GM19023 (cell line): ENCODE measurements around the gene RNASE13.
"Not testable (repeated sequence)": the region's sequence is repeated elsewhere in the genome, so short reads cannot be mapped to it uniquely, and the experiment has no call there.

ENCODE experiments used
- ATAC-seq: cut with Tn5 transposase; IDR thresholded peaks from one replicate; pipeline ENCODE4 v1.9.1; 2021; ENCODE audit warnings: mild to moderate bottlenecking, moderate library complexity; ENCODE audit not compliant: unreplicated experiment

The RNASE13 gene

GRCh38 chr14:21043387-21043973 lies 8.9 kb upstream of the RNASE13 start:
- ATAC-seq = no peak

GRCh38 chr14:21042918-21043317 lies 8.3 kb upstream of the RNASE13 start:
- ATAC-seq = no peak

GRCh38 chr14:21041676-21042433 lies 7.2 kb upstream of the RNASE13 start, which contains the start of gene RNASE7:
Gene RNASE7 (plus strand): TSS chr14:21042362. CDS start chr14:21042993, 631 bp downstream.
- no peak for ATAC-seq

- ATAC-seq = not testable (repeated sequence)
Observed at GRCh38 chr14:21040941-21041340, 6.3 kb upstream of the RNASE13 start.

- no peak for ATAC-seq
Observed at GRCh38 chr14:21040370-21040925, 5.8 kb upstream of the RNASE13 start.

- ATAC-seq = no peak
Observed at GRCh38 chr14:21039585-21040369, 5.2 kb upstream of the RNASE13 start.

- ATAC-seq = no peak
Observed at GRCh38 chr14:21038441-21039422, 4.1 kb upstream of the RNASE13 start.

GRCh38 chr14:21037156-21037555 lies 2.5 kb upstream of the RNASE13 start:
- no peak for ATAC-seq

GRCh38 chr14:21036751-21037150 lies 2.1 kb upstream of the RNASE13 start:
- no peak for ATAC-seq

GRCh38 chr14:21033133-21033698 lies 1.4 kb downstream of the RNASE13 start:
- no peak for ATAC-seq

- ATAC-seq = no peak
Observed at GRCh38 chr14:21032326-21033132, 2.1 kb downstream of the RNASE13 start.

GRCh38 chr14:21030531-21030930 lies 4.1 kb downstream of the RNASE13 start:
- ATAC-seq = no peak

GRCh38 chr14:21029917-21030316 lies 4.7 kb downstream of the RNASE13 start, which contains the start of gene TPPP2:
Gene TPPP2 (plus strand): TSS chr14:21030217. CDS start chr14:21030582, 365 bp downstream.
- ATAC-seq = no peak

- no peak for ATAC-seq
Observed at GRCh38 chr14:21026988-21027315, 7.7 kb downstream of the RNASE13 start.

- ATAC-seq = no peak
Observed at GRCh38 chr14:21026274-21026987, 8.2 kb downstream of the RNASE13 start.

- no peak for ATAC-seq
Observed at GRCh38 chr14:21025371-21026273, 9.0 kb downstream of the RNASE13 start.

- peak; percentile 68 for ATAC-seq
Observed at GRCh38 chr14:21024585-21025370, 9.8 kb downstream of the RNASE13 start, which contains the start of gene NDRG2. Gene NDRG2 (minus strand): TSS chr14:21025061. CDS start chr14:21023315, 1,746 bp downstream.
